Peyer's patch (tissue), 4 donors: Measurements from ENCODE around the gene SIDT2. TPM values are rescaled to one million over a fixed set of nuclear protein-coding genes. Genes with fewer than 3 reads are reported as not detected.

Experiments used
- DNase-seq, 3 donors: peaks; one replicate each; pipeline ENCODE4 v3.0.0-alpha.2; 2017 to 2019
- H3K27ac ChIP-seq, 4 donors: fragments of 200-600 bp; sonication (generic); one replicate each; pipeline ENCODE4 v1.5.1; 2016 to 2019
- H3K27me3 ChIP-seq, 2 donors: fragments of 200-600 bp; sonication (generic); one replicate each; pipeline ENCODE4 v1.5.1; 2019
- H3K36me3 ChIP-seq, 3 donors: fragments of 200-600 bp; sonication (generic); one replicate each; pipeline ENCODE4 v1.5.1; 2016 to 2019
- H3K4me1 ChIP-seq, 4 donors: fragments of 200-600 bp; sonication (generic); one replicate each; pipeline ENCODE4 v1.5.1; 2016 to 2019
- H3K4me3 ChIP-seq, 4 donors: fragments of 200-600 bp; sonication (generic); 1 replicate in 3 of 4; 2 replicates in 1 of 4; pipeline ENCODE4 v1.5.1; 2016 to 2019; ENCODE audit warnings: mild to moderate bottlenecking in 1 of 4
- H3K9me3 ChIP-seq, 4 donors: fragments of 200-600 bp; sonication (generic); one replicate each; pipeline ENCODE4 v1.5.1; 2016 to 2019; ENCODE audit warnings: mild to moderate bottlenecking in 1 of 4
- POLR2A ChIP-seq, 2 donors: fragments of 450-650 bp; IDR thresholded peaks; one replicate each; pipeline ENCODE4 v1.5.1; 2017; ENCODE audit warnings: antibody characterized with exemption in 2 of 2, mild to moderate bottlenecking in 2 of 2, moderate library complexity in 2 of 2
- total RNA-seq, 4 donors: library from RNA; depleted of rRNA; stranded (reverse); fragments of >200 nt; gene quantifications; one replicate each; pipeline ENCODE4 v1.1.0, GENCODE V29; 2016
- TF ChIP-seq, protein P1 (sequence below), 6 experiments: fragments of 450-650 bp in 4 of 6; fragments of 200-600 bp in 2 of 6; sonication (generic) in 1 of 6; IDR thresholded peaks; one replicate each; pipeline ENCODE4 v1.5.1; 2017 to 2019; ENCODE audit warnings: antibody characterized with exemption in 6 of 6, mild to moderate bottlenecking in 3 of 6, moderate library complexity in 1 of 6

Gene SIDT2
- total RNA-seq, 4 donors from 2014 or later = 69.3 to 201 (median 162) TPM

DNA sequence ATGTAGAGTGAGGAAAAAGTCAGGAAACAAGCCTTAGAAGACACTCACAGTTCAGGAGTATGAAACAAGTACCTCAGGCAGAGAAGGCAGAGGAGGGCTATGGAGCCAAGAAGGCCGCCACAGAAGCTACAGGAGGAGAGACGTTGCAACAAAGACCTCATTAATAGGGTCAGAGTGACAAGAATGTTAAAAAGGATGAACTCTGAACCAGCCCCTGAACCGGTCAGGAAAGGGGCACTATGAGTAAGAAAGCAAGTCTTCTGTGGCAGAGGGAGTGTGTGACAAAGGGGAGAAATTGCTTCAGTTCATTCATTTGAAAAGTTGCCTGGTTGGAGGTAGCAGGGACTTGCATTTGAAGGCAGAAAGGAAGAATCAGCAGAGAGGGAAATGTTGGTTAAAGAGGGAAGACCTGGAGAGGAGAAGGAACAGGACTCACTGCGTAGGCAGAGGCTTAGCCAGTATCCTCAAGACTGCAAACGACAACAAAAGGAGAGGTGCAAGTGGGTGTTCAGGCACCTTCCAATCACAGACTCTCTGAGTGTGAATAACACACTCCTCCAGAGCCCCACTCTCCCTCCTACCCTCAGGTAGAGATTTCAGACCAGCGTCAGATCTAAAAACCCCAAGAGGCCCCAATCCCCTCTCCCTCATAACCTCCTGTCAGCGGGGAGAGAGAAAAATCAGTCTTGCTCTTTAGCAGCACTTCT, 36.0 kb downstream of the SIDT2 start:
- DNase-seq = no peak

DNA sequence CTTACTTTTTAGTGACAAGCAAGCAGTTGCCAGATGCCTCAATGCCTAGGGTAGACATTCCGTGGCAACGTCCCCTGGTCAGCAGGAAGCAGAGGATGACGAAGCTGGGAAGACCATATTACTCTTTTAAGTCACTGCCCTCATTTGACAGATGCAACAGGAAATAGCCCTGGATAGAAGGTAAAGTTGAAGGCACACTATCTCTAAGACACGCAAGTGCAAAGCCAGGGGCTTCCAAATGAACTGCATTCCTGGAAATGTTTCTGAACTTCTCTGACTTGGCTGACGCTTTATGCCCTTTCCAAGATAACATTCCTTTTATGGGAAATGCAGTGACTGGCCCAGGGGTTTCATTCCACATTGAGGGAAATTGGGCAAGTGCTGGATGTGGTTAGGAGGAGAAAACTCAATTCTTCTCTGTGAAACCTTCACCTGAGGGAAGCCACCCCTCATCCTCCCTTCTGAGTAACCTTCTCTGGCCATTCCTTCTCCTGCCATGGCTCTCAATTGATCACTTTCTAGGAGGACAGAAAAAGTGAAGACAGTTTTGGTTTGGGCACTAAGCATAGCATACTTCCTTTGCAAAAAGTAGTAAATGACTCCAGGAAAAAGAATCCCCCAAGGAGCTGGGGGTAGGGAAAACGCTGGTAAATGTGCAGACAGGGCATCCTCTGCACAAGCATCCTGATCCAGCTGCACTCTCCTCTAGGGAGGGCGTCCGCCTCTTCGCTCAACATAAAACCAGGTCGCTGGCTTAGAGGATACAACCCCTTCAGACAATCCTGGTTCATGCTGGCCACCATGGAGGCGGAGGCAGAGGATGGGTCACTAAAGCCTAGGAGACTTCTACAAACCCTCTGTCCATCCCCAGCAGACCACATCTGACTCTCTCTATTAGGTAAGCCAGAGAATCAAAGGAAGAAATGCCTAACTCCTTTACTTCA, 38.9 kb downstream of the SIDT2 start:
- H3K27me3 ChIP-seq = no peaks in the 10 kb centered on the region
- H3K9me3 ChIP-seq = no peaks in the 10 kb centered on the region
- no peak for DNase-seq
- H3K4me3 ChIP-seq = no peak overlapping the region
- peak overlapping the region; percentile 49 to 86 (median 68) for H3K27ac ChIP-seq
- peaks cover 0 to 38% (median 7%) of the 10 kb centered on the region in 4 donors for H3K4me1 ChIP-seq
- peaks cover 0 to 82% (median 0%) of the 10 kb centered on the region in 3 donors for H3K36me3 ChIP-seq
- TF ChIP-seq, protein P1, sequence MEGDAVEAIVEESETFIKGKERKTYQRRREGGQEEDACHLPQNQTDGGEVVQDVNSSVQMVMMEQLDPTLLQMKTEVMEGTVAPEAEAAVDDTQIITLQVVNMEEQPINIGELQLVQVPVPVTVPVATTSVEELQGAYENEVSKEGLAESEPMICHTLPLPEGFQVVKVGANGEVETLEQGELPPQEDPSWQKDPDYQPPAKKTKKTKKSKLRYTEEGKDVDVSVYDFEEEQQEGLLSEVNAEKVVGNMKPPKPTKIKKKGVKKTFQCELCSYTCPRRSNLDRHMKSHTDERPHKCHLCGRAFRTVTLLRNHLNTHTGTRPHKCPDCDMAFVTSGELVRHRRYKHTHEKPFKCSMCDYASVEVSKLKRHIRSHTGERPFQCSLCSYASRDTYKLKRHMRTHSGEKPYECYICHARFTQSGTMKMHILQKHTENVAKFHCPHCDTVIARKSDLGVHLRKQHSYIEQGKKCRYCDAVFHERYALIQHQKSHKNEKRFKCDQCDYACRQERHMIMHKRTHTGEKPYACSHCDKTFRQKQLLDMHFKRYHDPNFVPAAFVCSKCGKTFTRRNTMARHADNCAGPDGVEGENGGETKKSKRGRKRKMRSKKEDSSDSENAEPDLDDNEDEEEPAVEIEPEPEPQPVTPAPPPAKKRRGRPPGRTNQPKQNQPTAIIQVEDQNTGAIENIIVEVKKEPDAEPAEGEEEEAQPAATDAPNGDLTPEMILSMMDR (IDR thresholded peaks at IDR 0.05) = no peak
- no peak for TF ChIP-seq POLR2A (IDR thresholded peaks at IDR 0.05)

More for the DNA sequence above, 36.0 kb downstream of the SIDT2 start:
- Histone ChIP-seq H3K36me3 (peaks cover 0 to 87% (median 0%) of the 10 kb centered on the region in 3 donors), H3K9me3 (no peaks in the 10 kb centered on the region), H3K4me3 (no peak overlapping the region), H3K4me1 (peaks cover 0 to 9% (median 0%) of the 10 kb centered on the region in 4 donors), H3K27me3 (no peaks in the 10 kb centered on the region), H3K27ac (no peak overlapping the region)
- TF ChIP-seq POLR2A (IDR thresholded peaks at IDR 0.05) = no peak
- TF ChIP-seq, protein P1 (IDR thresholded peaks at IDR 0.05) = no peak

DNA sequence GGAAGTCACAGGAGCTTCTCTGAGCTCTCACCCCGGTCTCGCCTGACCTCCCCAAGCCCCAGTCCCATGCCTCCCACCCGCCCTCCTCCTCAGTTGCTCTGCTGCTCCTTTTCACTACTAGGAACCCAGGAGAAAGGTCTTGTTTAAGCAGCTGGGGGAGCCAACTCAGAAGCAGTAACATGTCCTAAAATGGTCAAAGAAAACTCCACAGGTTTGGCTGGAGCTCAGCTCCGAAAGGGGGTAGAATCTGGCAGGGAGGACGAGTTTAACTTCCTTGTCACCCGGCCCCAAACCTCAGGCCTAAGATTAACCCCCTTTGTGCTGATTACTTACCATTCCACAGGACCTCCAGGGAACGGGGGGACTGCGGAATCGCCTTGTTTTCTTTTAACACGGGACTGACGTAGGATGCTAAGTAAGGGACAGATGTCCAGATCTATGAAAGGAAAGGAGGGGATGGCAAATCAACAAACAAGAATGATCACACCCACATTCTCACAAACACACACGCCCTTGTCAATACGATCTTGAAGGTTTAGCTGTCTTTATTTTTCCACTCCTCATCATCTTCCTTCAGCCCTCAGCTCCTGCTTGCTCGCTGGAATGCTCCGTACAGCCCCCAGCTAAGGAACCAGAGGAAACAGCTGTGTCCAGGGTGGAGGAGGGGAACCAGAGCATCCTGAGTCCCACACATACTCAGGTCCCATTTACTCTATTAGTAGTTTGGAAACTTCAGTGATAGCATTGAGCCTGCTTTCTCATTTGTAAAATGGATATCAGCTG, 39.8 kb downstream of the SIDT2 start:
- peaks cover 0 to 82% (median 0%) of the 10 kb centered on the region in 3 donors for H3K36me3 ChIP-seq
- peak overlapping the region; percentile 49 to 86 (median 68) for H3K27ac ChIP-seq
- no peaks in the 10 kb centered on the region for H3K9me3 ChIP-seq
- no peak overlapping the region for H3K4me3 ChIP-seq
- H3K4me1 ChIP-seq = peaks cover 0 to 44% (median 7%) of the 10 kb centered on the region in 4 donors
- DNase-seq = no peak
- H3K27me3 ChIP-seq = no peaks in the 10 kb centered on the region
- no peak for TF ChIP-seq POLR2A (IDR thresholded peaks at IDR 0.05)
- TF ChIP-seq, protein P1 (IDR thresholded peaks at IDR 0.05) = no peak

DNA sequence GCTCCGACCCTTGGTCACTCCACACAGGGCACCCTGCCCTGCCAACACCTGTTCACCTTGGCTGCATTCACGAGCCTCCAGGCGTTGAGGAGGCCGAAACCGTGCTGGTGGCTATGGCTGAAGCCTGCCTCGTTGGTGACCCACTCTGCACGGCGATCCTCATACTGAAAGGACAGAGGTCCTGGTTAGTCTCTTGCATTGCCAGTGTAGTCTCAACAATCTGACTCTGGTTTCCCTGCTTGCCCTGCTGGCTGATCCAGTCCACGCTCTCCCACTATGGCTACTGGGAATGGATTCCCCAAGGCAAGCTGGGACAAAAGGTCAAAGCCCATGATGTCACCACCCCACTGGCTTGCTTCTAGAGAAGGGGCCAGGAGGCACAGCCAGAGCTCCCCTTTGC, 40.5 kb downstream of the SIDT2 start:
- Histone ChIP-seq H3K27ac (peak overlapping the region; percentile 49 to 86 (median 68)), H3K4me3 (no peak overlapping the region), H3K4me1 (peaks cover 0 to 51% (median 7%) of the 10 kb centered on the region in 4 donors), H3K9me3 (no peaks in the 10 kb centered on the region), H3K36me3 (peaks cover 0 to 82% (median 0%) of the 10 kb centered on the region in 3 donors), H3K27me3 (no peaks in the 10 kb centered on the region)
- no peak for TF ChIP-seq POLR2A (IDR thresholded peaks at IDR 0.05)
- TF ChIP-seq, protein P1 (IDR thresholded peaks at IDR 0.05) = no peak
- no peak for DNase-seq

DNA sequence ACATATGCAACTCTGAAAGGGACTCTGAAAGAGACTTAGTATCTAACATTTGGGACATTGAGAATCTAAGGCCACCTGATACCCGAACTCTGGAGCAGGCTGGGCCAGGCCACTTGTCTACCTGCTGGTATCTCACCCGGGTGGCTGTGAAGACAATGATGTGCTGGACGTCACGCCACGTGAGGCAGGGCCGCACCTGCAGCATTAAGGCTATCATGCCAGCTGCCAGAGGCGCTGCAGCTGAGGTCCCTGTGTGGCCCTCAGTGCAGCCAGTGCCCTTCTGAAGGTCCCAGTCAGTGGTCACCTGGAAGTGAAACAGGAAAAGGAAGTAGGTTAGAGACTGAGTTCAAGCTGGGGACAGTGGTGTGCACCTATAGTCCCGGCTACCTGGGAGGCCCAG, 40.9 kb downstream of the SIDT2 start:
- no peak for DNase-seq
- Histone ChIP-seq H3K4me3 (no peak overlapping the region), H3K4me1 (peaks cover 0 to 56% (median 7%) of the 10 kb centered on the region in 4 donors), H3K36me3 (peaks cover 0 to 78% (median 0%) of the 10 kb centered on the region in 3 donors), H3K27me3 (no peaks in the 10 kb centered on the region), H3K9me3 (no peaks in the 10 kb centered on the region), H3K27ac (peak overlapping the region; percentile 49 to 86 (median 68))
- TF ChIP-seq, protein P1 (IDR thresholded peaks at IDR 0.05) = no peak
- TF ChIP-seq POLR2A (IDR thresholded peaks at IDR 0.05) = no peak
